ENCODE measurements around the gene DYNC1H1.
A peak's percentile ranks its signal among the peaks of the same experiment; 100 is the strongest.
"Not testable (repeated sequence)": the region's sequence is repeated elsewhere in the genome, so short reads cannot be mapped to it uniquely, and the experiment has no call there.

Gene DYNC1H1

DNA sequence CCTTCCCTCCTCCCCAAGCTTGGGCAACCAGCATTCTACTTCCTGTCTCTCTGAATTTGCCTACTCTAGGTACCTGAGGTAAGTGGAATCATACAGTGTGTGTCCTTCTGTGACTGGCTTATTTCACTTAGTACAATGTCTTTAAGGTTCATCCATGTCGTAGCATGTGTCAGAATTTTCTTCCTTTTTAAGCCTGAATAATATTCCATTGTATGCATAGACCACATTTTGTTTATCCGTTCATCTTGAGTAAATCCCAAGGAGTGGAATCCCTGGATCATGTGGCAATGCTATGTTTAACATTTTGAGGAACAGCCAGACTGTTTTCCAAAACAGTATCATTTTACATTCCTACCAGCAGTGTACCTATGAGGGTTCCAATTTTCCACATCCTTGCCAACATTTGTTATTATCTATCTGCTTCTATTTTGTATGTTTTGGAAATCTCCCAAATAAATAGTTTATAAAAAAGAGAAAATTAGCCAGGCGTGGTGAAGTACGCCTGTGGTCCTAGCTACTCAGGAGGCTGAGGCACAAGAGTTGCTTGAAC lies 110.1 kb downstream of the DYNC1H1 start:
- DNase-seq: no peak

DNA sequence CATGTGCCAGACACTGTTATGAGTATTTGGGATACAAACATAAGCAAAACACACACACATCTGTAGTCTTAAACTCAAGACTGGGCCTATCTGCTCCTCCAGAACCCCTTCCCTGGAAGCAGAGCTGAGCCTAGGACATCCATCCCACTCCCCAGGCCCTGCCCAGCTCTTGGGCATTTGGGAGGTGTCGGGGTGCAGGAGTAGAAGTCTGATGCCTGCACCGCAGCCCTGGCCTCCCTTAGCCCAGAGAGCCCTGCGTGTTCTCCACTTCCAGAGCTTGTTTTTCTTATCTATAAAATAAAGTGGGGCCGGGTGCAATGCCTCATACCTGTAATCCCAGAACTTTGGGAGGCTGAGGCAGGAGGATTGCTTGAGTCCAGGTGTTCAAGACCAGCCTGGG lies 110.8 kb downstream of the DYNC1H1 start:
- DNase-seq: no peak

DNA sequence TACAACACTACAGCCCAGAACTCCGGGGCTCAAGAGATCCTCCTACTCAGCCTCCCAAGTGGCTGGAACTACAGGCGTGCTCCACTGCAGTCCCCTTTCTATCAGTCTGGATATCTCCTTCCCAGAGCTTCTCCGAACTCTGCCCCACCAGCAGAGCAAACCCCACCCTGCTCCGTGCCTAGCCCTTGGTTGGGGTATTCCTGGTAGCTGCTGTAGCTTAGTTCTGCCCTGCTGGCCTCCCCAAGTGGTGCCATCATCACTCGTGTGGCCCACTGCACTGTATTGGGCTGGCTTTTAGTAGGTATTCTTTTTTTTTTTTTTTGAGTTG lies 113.0 kb downstream of the DYNC1H1 start:
- no peak for DNase-seq

DNA sequence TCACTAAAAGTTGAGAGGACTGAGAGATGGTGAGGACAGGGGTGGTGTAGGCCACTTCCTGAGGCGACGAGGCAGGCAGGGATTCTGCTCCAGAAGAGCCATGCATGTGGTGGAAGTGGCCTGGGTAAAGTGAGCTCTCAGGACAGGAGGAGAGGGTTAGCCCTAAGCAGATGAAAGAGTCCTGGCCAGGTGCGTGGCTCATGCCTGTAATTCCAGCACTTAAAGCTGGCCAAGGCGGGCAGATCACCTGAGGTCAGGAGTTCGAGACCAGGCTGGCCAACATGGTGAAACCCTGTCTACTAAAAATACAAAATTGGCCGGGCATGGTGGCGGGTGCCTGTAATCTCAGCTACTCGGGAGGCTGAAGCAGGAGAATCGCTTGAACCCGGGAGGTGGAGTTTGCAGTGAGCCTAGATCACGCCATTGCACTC lies 114.0 kb downstream of the DYNC1H1 start:
- DNase-seq: not testable (repeated sequence)

DNA sequence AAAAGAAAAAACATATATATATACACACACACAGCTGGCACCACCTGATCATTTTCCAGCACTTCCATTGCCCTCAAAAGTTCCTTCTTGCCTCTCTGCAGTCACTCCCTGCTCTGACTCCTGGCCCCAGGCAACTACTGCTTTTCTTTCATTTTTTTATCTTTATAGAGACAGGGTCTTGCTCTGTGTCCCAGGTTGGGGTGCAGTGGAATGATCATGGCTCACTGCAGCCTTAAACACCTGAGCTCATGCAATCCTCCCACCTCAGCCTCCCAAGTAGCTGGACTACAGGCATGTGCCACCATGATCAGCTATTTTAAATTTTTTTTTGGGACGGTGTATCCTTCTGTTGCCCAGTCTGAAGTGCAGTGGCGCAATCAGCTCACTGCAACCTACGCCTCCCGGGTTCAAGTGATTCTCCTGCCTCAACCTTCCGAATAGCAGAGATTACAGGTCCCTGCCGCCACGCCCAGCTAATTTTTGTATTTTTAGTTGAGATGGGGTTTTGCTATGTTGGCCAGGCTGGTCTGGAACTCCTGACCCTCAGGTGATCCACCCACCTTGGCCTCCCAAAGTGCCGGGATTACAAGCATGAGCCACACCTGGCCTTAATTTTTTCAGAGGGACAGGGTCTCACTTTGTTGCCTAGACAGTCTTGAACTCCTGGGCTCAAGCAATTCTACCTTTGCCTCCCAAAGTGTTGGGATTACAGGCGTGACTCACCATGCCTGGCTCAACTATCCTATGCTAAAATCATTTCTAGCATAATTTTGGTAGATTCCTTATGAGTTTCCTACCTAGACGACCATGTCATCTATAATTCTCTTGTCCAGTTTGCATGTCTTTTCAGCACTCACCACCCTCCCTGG lies 114.7 kb downstream of the DYNC1H1 start:
- DNase-seq: no peak

DNA sequence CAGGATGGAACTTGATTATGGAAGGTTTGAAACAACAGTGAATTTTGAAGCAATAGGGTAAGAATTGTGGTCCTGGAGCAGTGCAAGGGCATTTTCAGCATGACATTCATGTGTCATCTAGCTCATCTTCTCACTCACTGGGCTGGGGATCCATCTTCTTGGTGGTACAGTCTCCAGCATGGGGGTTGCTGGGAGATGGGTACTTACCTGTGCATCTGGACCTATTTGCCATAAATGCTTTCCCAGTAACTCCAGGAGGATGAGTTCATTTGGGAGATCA lies 115.3 kb downstream of the DYNC1H1 start:
- DNase-seq: no peak

DNA sequence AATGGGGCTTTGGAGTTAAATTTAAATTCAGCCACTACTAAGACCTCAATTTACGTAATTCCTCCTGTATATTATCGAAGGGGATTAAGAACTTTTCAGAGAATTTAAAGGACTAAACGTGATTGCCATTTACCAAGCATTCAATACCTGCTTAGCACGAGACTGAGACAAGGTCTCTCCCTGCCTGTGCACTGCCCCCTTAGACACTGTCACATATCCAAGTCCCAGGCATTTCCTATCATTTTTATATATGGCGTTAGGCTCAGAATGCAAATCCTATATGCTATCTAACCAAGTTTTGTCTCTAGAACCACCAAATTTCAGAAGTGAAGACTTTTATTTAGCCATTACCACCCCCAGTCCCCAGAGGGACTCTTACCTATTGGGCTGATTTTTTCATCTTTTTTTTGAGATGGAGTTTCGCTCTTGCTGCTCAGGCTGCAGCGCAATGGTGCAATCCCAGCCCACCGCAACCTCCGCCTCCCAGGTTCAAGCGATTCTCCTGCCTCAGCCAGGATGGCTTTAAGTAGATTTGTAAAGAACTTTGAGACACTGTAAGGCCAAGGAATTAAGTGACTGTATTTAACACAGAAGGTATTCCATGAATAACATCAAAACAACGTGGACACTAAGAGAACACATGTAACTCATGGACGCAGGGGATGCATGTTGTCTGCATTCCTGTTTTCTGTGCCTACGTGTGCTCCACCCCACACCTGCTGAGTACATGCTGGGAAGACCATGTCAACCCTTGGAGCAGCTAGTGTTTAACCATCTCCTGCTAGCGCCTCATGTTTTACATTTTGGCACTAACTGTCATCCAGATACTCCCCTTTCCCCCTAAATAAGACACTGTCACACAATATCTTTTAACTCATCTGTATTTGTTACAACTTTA lies 116.1 kb downstream of the DYNC1H1 start:
- DNase-seq: no peak

DNA sequence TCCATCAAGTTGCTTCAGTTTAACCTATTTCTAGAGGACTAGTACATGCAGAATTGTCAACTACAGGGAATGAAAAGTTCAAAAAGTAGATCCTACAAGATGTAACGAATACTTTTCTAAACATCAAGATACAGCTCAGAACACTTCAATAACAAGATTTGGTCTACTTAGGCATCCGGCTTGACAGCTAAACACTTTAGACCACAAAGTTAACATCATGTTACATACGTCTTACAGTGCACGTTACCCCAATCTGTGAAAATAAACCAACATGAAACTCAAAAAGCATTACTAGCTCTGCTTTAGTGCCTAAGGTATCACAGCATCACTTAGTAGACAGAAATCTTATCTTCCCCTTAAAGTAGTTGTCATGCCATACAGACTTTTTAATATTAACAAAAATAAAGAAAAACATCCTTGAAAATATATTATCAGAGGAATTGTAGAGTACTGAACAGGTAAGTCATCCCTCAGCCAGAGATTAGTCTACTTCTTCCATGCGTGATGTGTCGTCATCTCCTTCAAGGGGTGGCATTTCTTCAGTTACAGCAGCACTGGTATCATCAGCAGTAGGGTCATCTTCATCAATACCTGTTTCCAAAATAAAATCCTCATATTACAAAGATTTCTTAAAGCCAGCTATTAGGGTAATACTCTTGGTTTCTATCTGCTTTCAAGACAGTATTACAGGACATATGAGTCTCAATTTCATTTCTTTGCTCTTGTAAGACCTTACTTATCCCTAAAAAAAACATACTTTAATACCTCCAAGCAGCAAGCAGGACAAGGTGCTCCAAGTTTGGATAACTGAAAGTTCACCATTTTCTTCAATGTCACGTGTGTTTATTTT lies 117.1 kb downstream of the DYNC1H1 start:
- DNase-seq: no peak

DNA sequence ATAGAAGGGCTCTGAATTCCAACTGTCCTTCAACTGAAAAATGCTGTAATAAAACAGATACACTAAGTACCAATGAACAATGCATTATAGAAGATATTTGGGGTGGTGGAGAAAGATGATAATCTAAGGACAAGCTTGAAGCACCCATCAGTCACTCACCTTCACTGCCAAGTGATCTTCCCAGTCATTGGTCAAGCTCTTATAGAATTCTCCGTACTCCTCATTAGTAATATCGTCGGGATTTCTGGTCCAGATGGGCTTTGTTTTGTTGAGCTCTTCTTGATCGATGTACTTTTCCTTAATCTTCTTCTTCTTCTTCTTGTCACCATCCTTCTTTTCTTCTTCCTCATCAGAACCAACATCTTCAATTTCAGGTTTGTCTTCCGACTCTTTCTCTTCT lies 120.1 kb downstream of the DYNC1H1 start:
- DNase-seq: not testable (repeated sequence)

DNA sequence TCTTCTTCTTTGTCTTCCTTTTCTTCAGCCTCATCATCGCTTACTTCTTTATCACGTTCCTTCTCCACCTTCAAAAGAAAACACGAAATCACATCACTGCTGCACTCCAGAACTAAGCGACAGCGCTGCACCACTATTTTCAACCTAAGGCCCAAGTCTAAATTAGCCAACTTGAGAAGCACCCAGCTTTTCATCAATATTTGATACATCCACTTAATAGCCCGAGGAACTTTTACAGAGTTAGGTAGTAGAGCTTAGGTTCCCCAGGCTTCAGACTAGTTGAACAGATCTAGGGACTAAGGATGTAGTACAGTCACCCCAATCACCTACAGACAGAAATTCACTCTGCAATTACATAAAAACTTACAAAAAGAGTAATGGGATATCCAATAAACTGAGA lies 120.6 kb downstream of the DYNC1H1 start:
- no peak for DNase-seq

DNA sequence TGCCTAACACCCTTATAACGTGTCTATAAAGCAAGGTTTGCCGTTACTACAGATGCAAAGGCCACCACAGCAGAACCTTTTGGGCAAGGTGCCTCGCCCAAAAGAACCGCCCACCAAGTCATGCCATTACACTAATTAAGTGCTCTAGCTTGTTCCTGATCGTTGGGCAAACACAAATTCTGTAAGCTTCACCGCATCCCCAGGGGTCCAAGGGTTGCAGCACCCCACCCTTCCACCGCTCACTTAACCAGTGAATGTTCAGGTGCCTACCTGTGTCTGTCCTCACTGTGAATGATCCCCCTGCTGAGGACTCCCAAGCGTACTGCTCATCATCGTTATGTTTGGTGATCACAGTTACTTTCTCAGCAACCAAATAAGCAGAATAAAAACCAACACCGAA lies 121.1 kb downstream of the DYNC1H1 start:
- DNase-seq: no peak

DNA sequence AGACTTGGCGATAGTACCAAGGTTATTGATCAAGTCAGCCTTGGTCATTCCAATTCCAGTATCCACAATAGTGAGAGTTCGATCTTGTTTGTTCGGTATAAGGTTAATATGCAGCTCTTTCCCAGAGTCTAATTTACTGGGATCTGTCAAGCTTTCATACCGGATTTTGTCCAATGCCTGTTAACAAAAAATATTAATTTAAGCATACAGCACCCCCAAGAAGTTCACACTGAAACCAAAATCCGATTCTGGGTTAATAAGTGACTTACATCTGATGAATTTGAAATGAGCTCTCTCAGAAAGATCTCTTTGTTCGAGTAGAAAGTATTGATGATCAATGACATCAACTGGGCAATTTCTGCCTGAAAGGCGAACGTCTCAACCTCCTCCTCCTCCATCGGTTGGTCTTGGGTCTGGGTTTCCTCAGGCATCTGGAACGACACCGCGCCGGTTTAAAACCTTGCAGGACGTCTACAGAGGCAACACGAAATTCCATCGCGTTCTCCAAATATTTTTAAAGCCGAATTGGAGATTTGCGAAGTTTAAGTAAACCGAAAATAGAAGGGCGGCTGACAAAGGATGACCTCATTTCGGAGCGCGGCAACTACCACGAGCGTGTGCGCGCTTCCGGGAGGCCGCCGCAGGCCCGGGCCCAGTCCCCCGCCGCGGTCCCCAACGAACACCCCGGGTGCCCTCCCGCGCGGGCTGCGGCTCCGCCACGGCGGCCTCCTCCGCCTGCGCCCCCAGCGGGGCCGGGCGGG lies 121.8 kb downstream of the DYNC1H1 start:
- DNase-seq: peak; percentile 45 to 90 (median 66)

DNA sequence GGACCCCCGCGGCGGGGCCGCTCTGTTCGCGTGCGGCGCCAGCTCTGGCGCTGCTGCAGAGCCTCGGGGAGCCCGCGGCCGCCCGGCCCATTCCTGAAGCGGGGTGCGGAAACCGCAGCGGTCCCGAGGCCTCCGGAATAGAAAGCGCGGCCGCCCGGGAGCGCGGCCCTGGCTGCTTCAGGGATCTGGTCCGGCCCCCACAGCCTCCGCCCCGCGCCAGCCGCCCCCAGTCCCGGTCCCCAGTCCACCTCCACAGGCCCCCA lies 122.3 kb downstream of the DYNC1H1 start:
- no peak for DNase-seq

DNA sequence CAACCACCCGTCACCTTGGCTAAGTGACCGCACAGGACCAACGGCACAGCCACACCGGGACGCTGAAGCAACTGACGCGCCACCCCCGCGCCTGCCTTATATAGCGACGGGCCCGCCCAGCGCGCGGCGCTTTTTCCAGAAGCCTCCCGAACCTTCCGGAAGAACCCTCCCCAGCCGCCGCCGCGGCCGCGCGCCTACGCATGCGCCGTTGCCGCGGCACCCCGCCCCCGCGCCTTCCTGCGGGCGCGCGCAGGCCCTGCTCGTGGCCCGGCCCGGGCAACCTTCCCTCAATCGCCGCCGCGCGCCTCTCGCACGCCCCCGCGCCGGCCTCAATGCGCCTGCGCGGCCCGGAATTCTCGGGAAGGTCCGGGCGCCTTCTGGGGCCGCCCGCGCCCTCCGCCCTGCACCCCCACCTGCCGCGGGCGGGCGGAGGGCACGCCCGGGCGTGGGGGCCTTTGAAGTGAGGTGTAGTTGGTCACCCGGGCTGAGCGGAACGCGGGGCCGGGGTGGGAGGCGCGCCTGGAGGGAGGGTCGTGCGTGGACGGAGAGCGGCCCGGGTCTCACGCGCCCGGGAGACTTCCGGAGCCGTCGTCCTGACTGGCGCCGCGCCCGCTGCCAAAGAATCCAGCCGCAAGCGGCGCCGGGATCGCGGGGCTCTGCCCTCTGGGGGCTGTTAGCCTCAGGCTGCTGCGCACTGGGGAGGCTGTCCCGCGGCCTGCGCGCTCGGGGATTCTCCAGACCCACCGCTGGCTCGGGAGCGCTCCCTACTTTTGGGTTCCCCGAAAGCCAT lies 122.8 kb downstream of the DYNC1H1 start, which contains the start of gene HSP90AA1:
Gene HSP90AA1, minus strand, starts transcription at position 73 of the 790 bp plus-strand sequence. CDS start 666 bp downstream, outside the sequence.
- peak; percentile 89 to 96 (median 91) for DNase-seq

DNA sequence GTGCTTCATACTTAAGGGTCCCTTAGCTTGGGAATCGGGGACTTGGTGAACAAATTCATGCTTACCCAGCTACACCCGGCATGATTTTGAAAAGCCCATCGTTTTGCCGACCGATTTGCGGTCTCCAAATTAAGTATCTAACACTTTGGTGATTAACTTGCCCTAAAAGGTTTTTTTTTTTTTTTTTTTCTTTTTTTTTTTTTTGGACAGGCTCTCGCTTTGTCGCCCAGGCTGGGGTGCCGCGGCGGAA lies 123.3 kb downstream of the DYNC1H1 start:
- no peak for DNase-seq

DNA sequence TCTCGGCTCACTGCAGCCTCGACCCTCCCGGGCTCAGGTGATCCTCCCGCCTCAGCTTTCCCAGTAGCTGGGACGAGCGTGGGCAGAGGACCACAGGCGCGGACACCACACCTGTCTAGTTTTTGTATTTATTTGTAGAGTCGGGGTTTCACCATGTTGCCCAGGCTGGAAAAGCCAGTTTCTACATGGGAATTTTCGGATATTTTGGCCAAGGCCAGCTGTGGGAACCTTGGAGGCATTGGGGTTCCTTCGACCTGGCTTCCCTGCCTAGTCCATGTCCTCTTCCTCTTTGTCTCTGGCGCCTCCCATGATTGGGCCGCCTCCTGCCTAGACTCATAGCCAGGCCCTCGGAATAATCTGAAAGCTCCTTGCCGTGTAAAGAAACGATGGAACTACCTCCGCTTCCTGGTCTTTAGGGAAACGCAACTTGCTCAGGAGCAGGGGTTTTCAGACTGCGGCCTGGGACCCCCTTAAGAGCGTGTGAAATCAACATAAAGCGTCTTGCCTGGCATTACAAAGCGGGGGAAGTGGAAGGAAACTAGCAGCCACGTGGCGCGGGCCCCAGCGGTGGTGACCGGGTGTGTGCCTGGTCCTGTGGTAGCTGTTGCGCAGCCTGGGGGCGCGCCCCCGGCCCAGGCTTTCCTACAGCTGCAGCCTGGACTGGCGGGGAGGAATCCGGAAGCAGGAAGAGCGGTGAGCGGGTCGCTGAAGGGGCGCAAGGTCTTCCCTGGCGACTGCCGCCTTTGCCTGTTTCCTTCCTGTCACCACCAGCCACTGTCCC lies 123.8 kb downstream of the DYNC1H1 start:
- DNase-seq: peak in 4 of 5 experiments; percentile 22 to 64 (median 34)

DNA sequence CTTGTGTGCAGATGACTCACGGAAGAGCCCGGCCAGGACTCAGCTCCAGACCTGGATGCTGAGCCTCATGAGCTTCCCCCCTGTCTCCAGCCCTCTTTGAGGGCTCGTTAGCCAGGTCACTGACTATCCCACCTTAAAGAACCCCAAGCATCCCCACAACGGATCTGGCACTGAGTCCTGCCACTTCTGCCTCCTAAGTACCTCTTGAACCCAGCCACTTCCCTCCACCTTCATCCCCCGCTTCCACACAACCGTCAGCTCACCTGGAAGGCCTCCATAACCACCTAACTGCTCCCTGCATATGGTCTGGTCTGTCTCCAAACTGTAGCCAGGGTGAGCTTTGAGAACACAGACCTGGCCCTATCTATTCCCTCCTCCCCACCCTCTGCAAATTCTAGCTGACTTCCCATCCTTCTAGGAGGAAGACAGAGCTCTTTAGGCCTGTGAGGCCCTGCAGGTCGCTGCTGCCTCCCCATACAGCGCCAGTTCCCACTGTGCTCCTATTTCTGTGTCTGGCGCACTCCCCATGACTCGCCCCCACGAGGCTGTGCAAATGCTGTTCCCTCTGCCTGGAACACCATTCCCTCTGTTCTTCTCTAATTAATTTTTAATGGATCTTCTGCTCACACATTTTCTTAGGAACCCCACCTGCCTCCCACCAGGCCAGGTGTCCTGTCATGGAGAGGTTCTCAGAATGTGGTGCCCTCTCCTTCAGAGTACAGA lies 125.4 kb downstream of the DYNC1H1 start:
- no peak for DNase-seq

DNA sequence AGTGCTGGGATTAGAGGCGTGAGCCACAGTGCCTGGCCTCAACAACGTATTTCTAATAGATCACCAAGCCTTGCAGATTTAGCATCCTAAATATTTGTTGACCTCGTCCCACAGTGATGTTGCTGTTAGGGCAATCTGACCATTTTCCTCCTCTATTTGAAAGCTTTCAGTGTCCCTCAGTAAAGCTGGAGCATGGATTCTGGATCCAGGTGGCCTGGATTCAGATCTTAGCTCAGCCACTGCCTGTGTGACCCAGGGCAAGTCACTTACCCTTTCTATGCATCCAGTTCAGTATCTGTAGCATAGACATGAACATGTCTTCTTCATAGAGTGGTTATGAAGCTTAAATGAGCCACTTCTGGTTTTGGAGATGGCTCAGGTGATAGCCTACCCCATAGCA lies 126.3 kb downstream of the DYNC1H1 start:
- DNase-seq: no peak

DNA sequence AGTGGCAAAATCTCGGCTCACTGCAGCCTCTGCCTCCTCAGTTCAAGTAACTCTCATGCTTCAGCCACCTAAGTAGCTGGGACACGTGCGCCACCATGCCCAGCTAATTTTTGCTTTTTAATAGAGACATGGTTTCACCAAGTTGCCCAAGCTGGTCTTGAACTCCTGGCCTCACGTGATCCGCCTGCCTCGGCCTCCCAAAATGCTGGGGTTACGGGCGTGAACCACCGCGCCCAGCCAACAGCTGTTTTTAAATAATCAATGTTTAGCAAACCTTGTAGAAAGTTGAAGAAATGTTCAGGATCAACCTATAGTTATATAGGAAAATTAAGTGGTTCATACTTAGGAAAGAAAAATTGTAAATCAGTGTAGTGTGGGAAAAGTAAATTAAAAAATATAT lies 128.4 kb downstream of the DYNC1H1 start:
- no peak for DNase-seq

DNA sequence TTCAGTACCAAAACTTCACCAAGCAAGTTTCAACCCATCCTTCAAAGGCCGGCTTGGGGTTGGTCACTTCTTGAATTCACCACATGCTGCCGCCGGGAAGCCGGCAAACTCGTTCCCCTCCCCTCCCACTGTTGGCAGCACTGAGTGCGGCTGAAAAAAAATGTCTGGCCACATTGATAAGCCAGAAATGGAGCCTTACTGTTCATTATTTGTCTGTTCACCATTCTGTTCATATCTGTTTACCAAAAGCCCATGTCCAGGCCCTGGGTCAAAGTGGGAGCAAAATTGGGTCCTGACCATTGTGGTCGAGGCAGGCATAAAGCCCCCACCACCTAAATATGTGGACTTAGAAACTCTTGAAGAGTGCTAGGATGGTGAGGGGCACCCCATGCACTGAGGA lies 129.7 kb downstream of the DYNC1H1 start:
- DNase-seq: no peak

Data from T-helper 2 cell (primary cell).